Measurements from ENCODE around the gene FAM163B.

The FAM163B gene

DNA sequence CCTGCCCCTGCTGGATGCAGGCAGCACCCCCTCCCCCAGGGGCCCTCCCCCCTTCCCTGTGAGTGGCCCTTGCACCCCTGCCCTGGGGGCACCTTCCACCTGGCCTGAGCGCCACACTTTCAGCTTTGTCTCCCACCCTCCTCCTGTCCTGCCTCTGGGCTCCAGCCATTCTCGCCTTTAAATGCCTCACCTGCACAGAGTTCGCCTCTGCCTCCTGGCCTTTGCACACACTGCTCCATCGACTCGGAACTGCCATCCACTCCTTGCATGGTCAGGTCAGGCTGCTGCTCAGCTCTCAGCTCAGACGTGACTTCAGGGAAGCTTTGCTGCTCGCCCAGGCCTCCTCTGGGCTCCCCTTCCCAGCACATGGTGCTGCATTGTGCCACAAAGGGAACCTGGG, 10.2 kb downstream of the FAM163B start:
- no peak overlapping the region for H3K27ac ChIP-seq (ENCODE audit: low read depth, low read length)
- peaks cover 1% of the 10 kb centered on the region for H3K4me1 ChIP-seq (ENCODE audit: control insufficient read depth, low read length)
- no peaks in the 10 kb centered on the region for H3K27me3 ChIP-seq (ENCODE audit: control insufficient read depth, low read length)
- no peaks in the 10 kb centered on the region for H3F3A ChIP-seq (ENCODE audit: control insufficient read depth, insufficient read depth)
- peaks cover 26% of the 10 kb centered on the region for H3K9me3 ChIP-seq (ENCODE audit: control insufficient read depth, insufficient read depth, low read length)
- no peaks in the 10 kb centered on the region for H3K79me2 ChIP-seq (ENCODE audit: control insufficient read depth, low read length)
- H4K20me1 ChIP-seq (ENCODE audit: control insufficient read depth, insufficient read depth, low read depth, low read length), result no peaks in the 10 kb centered on the region
- H3K36me3 ChIP-seq (ENCODE audit: control insufficient read depth, low read length), result no peaks in the 10 kb centered on the region
- no peak overlapping the region for H3K4me2 ChIP-seq (ENCODE audit: low read length)
- no peaks in the 10 kb centered on the region for H3K9me2 ChIP-seq (replicated peaks; ENCODE audit: control insufficient read depth, low read length)
- no peak for TF ChIP-seq CTCF (IDR thresholded peaks at IDR 0.05; ENCODE audit: low read depth, low read length, poor library complexity, severe bottlenecking)
- no peak for TF ChIP-seq EZH2phosphoT487 (IDR thresholded peaks at IDR 0.05; ENCODE audit: borderline replicate concordance, low read length)
- H3K4me3 ChIP-seq (ENCODE audit: low read length), result no peak overlapping the region

DNA sequence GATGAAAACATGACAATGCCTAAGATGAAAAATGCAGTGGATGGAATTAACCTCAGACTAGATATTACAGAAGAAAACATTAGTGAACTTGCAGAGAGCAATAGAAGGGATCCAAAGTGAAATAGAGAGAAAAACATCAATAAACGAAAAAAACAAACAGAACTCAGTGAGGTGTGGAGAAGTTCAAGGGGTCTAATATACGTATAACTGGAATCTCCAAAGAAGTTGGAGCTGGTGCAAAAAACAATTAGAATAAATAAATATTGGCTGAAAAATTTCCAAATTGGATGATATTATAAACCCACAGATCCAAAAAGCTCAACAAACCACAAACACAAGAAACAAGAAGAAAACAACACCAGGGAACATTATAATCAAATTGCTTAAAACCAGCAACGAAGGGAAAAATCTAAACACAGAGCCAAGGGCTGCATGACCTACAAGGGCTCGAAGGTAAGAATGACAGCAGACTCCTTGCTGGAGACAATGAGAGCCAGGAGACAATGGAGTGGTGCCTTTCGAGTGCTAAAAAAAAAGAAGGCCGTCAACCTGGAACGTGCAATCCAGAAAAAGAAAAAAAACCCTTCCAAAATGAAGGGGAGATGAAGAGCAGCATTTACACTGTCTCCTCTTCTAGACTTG, 11.8 kb downstream of the FAM163B start:
- no peak overlapping the region for H3K4me3 ChIP-seq (ENCODE audit: low read length)
- no peaks in the 10 kb centered on the region for H4K20me1 ChIP-seq (ENCODE audit: control insufficient read depth, insufficient read depth, low read depth, low read length)
- TF ChIP-seq EZH2phosphoT487 (IDR thresholded peaks at IDR 0.05; ENCODE audit: borderline replicate concordance, low read length), result no peak
- no peak for TF ChIP-seq CTCF (IDR thresholded peaks at IDR 0.05; ENCODE audit: low read depth, low read length, poor library complexity, severe bottlenecking)
- H3K79me2 ChIP-seq (ENCODE audit: control insufficient read depth, low read length), result no peaks in the 10 kb centered on the region
- no peak overlapping the region for H3K27ac ChIP-seq (ENCODE audit: low read depth, low read length)
- no peaks in the 10 kb centered on the region for H3K27me3 ChIP-seq (ENCODE audit: control insufficient read depth, low read length)
- H3F3A ChIP-seq (ENCODE audit: control insufficient read depth, insufficient read depth), result no peaks in the 10 kb centered on the region
- no peaks in the 10 kb centered on the region for H3K9me2 ChIP-seq (replicated peaks; ENCODE audit: control insufficient read depth, low read length)
- peaks cover 26% of the 10 kb centered on the region for H3K9me3 ChIP-seq (ENCODE audit: control insufficient read depth, insufficient read depth, low read length)
- no peaks in the 10 kb centered on the region for H3K4me1 ChIP-seq (ENCODE audit: control insufficient read depth, low read length)
- no peak overlapping the region for H3K4me2 ChIP-seq (ENCODE audit: low read length)
- no peaks in the 10 kb centered on the region for H3K36me3 ChIP-seq (ENCODE audit: control insufficient read depth, low read length)

- H3K4me2 ChIP-seq (ENCODE audit: low read length), result no peak overlapping the region
Observed at GRCh38 chr9:133595910-133596309, 13.3 kb downstream of the FAM163B start.

More at GRCh38 chr9:133595910-133596309, 13.3 kb downstream of the FAM163B start:
- Histone ChIP-seq H3F3A (ENCODE audit: control insufficient read depth, insufficient read depth) (no peaks in the 10 kb centered on the region), H3K27me3 (ENCODE audit: control insufficient read depth, low read length) (no peaks in the 10 kb centered on the region), H3K27ac (ENCODE audit: low read depth, low read length) (no peak overlapping the region), H3K79me2 (ENCODE audit: control insufficient read depth, low read length) (no peaks in the 10 kb centered on the region), H3K9me3 (ENCODE audit: control insufficient read depth, insufficient read depth, low read length) (peaks cover 26% of the 10 kb centered on the region), H3K4me3 (ENCODE audit: low read length) (no peak overlapping the region), H3K9me2 (replicated peaks; ENCODE audit: control insufficient read depth, low read length) (no peaks in the 10 kb centered on the region), H3K36me3 (ENCODE audit: control insufficient read depth, low read length) (no peaks in the 10 kb centered on the region), H3K4me1 (ENCODE audit: control insufficient read depth, low read length) (no peaks in the 10 kb centered on the region), H4K20me1 (ENCODE audit: control insufficient read depth, insufficient read depth, low read depth, low read length) (no peaks in the 10 kb centered on the region)
- TF ChIP-seq EZH2phosphoT487 (IDR thresholded peaks at IDR 0.05; ENCODE audit: borderline replicate concordance, low read length) (no peak), CTCF (IDR thresholded peaks at IDR 0.05; ENCODE audit: low read depth, low read length, poor library complexity, severe bottlenecking) (no peak)

All from DOHH2 (cell line).